ENCODE measurements around the gene CIAO1.

GRCh38 chr2:96250188-96250587 lies 15.8 kb upstream of the CIAO1 start:
- no peak for TF ChIP-seq SUZ12 (IDR thresholded peaks at IDR 0.05; ENCODE audit: low read length)
- no peak for TF ChIP-seq CTCF (IDR thresholded peaks at IDR 0.05; ENCODE audit: control extremely low read depth in 1 of 3, insufficient read depth in 1 of 3, low read depth in 1 of 3, low read length in 3 of 3)

Measured in H1 (cell line).